HEK293 (cell line): ENCODE results near the gene SORCS3.

Experiments used
- CTCF ChIA-PET: fragments of 350-600 bp; formaldehyde crosslinking; extraction: SDS; loops from one replicate; lab custom pipeline; 2021; ENCODE audit warnings: antibody characterized with exemption; lab: Yijun Ruan, JAX
- POLR2A ChIA-PET: fragments of 300-600 bp; formaldehyde crosslinking; extraction: SDS; loops from one replicate; lab custom pipeline; 2020; ENCODE audit warnings: antibody characterized with exemption, inconsistent platforms; lab: Yijun Ruan, JAX
- H3K27ac ChIP-seq: fragments of 200-500 bp; sonication (Bioruptor generic); 2 replicates; pipeline ENCODE4 v1.5.1; 2014; ENCODE audit warnings: low read depth, low read length, control low read depth, inconsistent platforms; ENCODE audit errors: extremely low read depth
- H3K36me3 ChIP-seq, 2 experiments: fragments of 200-500 bp in 1 of 2; sonication (Bioruptor generic) in 1 of 2; 1 replicate in 1 of 2; 2 replicates in 1 of 2; pipeline ENCODE4 v1.5.1; 2014 to 2017; ENCODE audit warnings: inconsistent platforms in 2 of 2, low read length in 2 of 2; ENCODE audit not compliant: control insufficient read depth in 2 of 2, insufficient read depth in 1 of 2
- H3K4me1 ChIP-seq: fragments of 200-500 bp; sonication (Bioruptor generic); 2 replicates; pipeline ENCODE4 v1.5.1; 2014; ENCODE audit warnings: mild to moderate bottlenecking, low read length, inconsistent platforms; ENCODE audit not compliant: control insufficient read depth, insufficient read depth
- H3K4me3 ChIP-seq: 2 replicates; pipeline ENCODE4 v1.5.1; 2011; ENCODE audit warnings: low read depth, mild to moderate bottlenecking, control low read depth, low read length, moderate library complexity
- H3K9me3 ChIP-seq: fragments of 200-500 bp; sonication (Bioruptor generic); 2 replicates; pipeline ENCODE4 v1.5.1; 2014; ENCODE audit warnings: low read depth, low read length, inconsistent platforms; ENCODE audit not compliant: control insufficient read depth, insufficient read depth
- CTCF ChIP-seq: fragments of 450-650 bp; formaldehyde crosslinking; IDR thresholded peaks from 2 replicates; pipeline ENCODE4 v1.5.1; 2016; ENCODE audit warnings: missing biosample characterization, missing genetic modification characterization
- EGR2 ChIP-seq: fragments of 450-650 bp; formaldehyde crosslinking; IDR thresholded peaks from 2 replicates; pipeline ENCODE4 v1.5.1; 2016; ENCODE audit warnings: low read depth, missing biosample characterization, missing genetic modification characterization
- GLI4 ChIP-seq: fragments of 450-650 bp; formaldehyde crosslinking; IDR thresholded peaks from 2 replicates; pipeline ENCODE4 v1.5.1; 2016; ENCODE audit warnings: missing biosample characterization, missing genetic modification characterization
- IKZF3 ChIP-seq: fragments of 450-650 bp; IDR thresholded peaks from 2 replicates; pipeline ENCODE4 v1.5.0; 2018; ENCODE audit warnings: missing biosample characterization, mild to moderate bottlenecking, missing genetic modification characterization, moderate library complexity
- PRDM6 ChIP-seq: fragments of 450-650 bp; formaldehyde crosslinking; IDR thresholded peaks from 2 replicates; pipeline ENCODE4 v1.5.1; 2017; ENCODE audit warnings: missing biosample characterization, missing genetic modification characterization
- REST ChIP-seq: fragments of 450-650 bp; formaldehyde crosslinking; IDR thresholded peaks from 2 replicates; pipeline ENCODE4 v1.5.1; 2016; ENCODE audit warnings: missing biosample characterization, missing genetic modification characterization
- YY2 ChIP-seq: fragments of 450-650 bp; formaldehyde crosslinking; IDR thresholded peaks from 2 replicates; pipeline ENCODE4 v1.5.1; 2016; ENCODE audit warnings: missing biosample characterization, missing genetic modification characterization
- ZBTB1 ChIP-seq: fragments of 450-650 bp; formaldehyde crosslinking; IDR thresholded peaks from 2 replicates; pipeline ENCODE4 v1.5.1; 2016; ENCODE audit warnings: missing biosample characterization, missing genetic modification characterization
- ZBTB10 ChIP-seq: fragments of 450-650 bp; formaldehyde crosslinking; IDR thresholded peaks from 2 replicates; pipeline ENCODE4 v1.5.1; 2016; ENCODE audit warnings: missing biosample characterization, missing genetic modification characterization
- ZNF175 ChIP-seq: fragments of 450-650 bp; formaldehyde crosslinking; IDR thresholded peaks from 2 replicates; pipeline ENCODE4 v1.5.1; 2016; ENCODE audit warnings: missing biosample characterization, missing genetic modification characterization
- ZNF2 ChIP-seq: fragments of 450-650 bp; formaldehyde crosslinking; IDR thresholded peaks from 2 replicates; pipeline ENCODE4 v1.5.1; 2016; ENCODE audit warnings: missing biosample characterization, missing genetic modification characterization
- ZNF26 ChIP-seq: fragments of 450-650 bp; formaldehyde crosslinking; IDR thresholded peaks from 2 replicates; pipeline ENCODE4 v1.5.1; 2016; ENCODE audit warnings: missing biosample characterization, missing genetic modification characterization
- ZNF266 ChIP-seq: fragments of 450-650 bp; formaldehyde crosslinking; IDR thresholded peaks from 2 replicates; pipeline ENCODE4 v1.5.1; 2016; ENCODE audit warnings: missing biosample characterization, missing genetic modification characterization, low read depth
- ZNF324 ChIP-seq: fragments of 450-650 bp; formaldehyde crosslinking; IDR thresholded peaks from 2 replicates; pipeline ENCODE4 v1.5.1; 2016; ENCODE audit warnings: missing biosample characterization, missing genetic modification characterization
- ZNF354C ChIP-seq: fragments of 450-650 bp; formaldehyde crosslinking; IDR thresholded peaks from 2 replicates; pipeline ENCODE4 v1.5.1; 2016; ENCODE audit warnings: missing biosample characterization, missing genetic modification characterization, low read depth, borderline replicate concordance
- ZNF37A ChIP-seq: fragments of 450-650 bp; IDR thresholded peaks from 2 replicates; pipeline ENCODE4 v1.5.1; 2018; ENCODE audit warnings: missing biosample characterization, missing genetic modification characterization
- ZNF549 ChIP-seq: fragments of 450-650 bp; IDR thresholded peaks from 2 replicates; pipeline ENCODE4 v1.5.1; 2018; ENCODE audit warnings: missing biosample characterization, missing genetic modification characterization, mild to moderate bottlenecking, inconsistent platforms, moderate library complexity
- ZNF623 ChIP-seq: fragments of 450-650 bp; formaldehyde crosslinking; IDR thresholded peaks from 2 replicates; pipeline ENCODE4 v1.5.1; 2016; ENCODE audit warnings: missing biosample characterization, missing genetic modification characterization
- ZNF626 ChIP-seq: fragments of 450-650 bp; sonication (Bioruptor Pico); formaldehyde crosslinking; IDR thresholded peaks from 2 replicates; pipeline ENCODE4 v1.5.1; 2018; ENCODE audit warnings: missing biosample characterization, missing genetic modification characterization, inconsistent platforms
- ZXDB ChIP-seq: fragments of 450-650 bp; formaldehyde crosslinking; IDR thresholded peaks from 2 replicates; pipeline ENCODE4 v1.5.1; 2016; ENCODE audit warnings: missing biosample characterization, missing genetic modification characterization

The SORCS3 gene

GRCh38 chr10:105113666-105114065 is 472.6 kb downstream of the SORCS3 start (continued):
- no peak for TF ChIP-seq ZNF26

- H3K9me3 ChIP-seq, result no peaks in the 10 kb centered on the region
- TF ChIP-seq ZNF324 (tag by site-specific recombination), result no peak
- TF ChIP-seq PRDM6 (tag by site-specific recombination), result no peak
- TF ChIP-seq IKZF3 (tag by site-specific recombination), result no peak
- no peak for TF ChIP-seq REST
- TF ChIP-seq GLI4 (tag by site-specific recombination), result no peak
- TF ChIP-seq ZBTB1 (tag by site-specific recombination), result no peak
- no peak for TF ChIP-seq ZNF549 (tag by site-specific recombination)
- TF ChIP-seq ZNF354C (tag by site-specific recombination), result no peak
- no peak for TF ChIP-seq ZNF2 (tag by site-specific recombination)
- TF ChIP-seq ZNF175, result no peak
- TF ChIP-seq CTCF (tag by site-specific recombination), result no peak
- TF ChIP-seq ZBTB10 (tag by site-specific recombination), result no peak
- no peak for TF ChIP-seq ZNF623
- no peak for TF ChIP-seq ZNF37A
- no peak for TF ChIP-seq YY2
- TF ChIP-seq ZXDB (tag by site-specific recombination), result no peak
- TF ChIP-seq ZNF626, result no peak
- TF ChIP-seq EGR2 (tag by site-specific recombination), result no peak
- no peak for TF ChIP-seq ZNF266 (tag by site-specific recombination)
- no peak overlapping the region for H3K4me3 ChIP-seq
- no peak overlapping the region for H3K27ac ChIP-seq
- H3K36me3 ChIP-seq, result no peaks in the 10 kb centered on the region
- H3K4me1 ChIP-seq, result no peaks in the 10 kb centered on the region
- CTCF ChIA-PET, result no interaction called here
- POLR2A ChIA-PET, result no interaction called here
These were observed 480.7 kb downstream of the SORCS3 start for GRCh38 chr10:105121743-105122142.
